HepG2 (cell line): ENCODE measurements around the gene TOR2A. TPM values are rescaled to one million over a fixed set of nuclear protein-coding genes. Genes with fewer than 3 reads are reported as not detected.

Experiments used
- ATAC-seq: fragments of 200-7000 bp; cut with Tn5 transposase; 3 replicates; pipeline ENCODE4 v1.9.1; 2020; ENCODE audit warnings: mild to moderate bottlenecking, moderate library complexity
- BruUV-seq: library from RNA; stranded (reverse); fragments of 400-500 nt; replicated peaks from 2 replicates; lab custom pipeline; 2021; lab: Mats Ljungman, UMichigan
- CTCF ChIA-PET: fragments of 300-600 bp; formaldehyde crosslinking; extraction: SDS; loops from one replicate; lab custom pipeline; 2021; ENCODE audit warnings: low total read pairs, inconsistent platforms, low intra/inter-chr PET ratio; lab: Yijun Ruan, JAX
- POLR2A ChIA-PET: fragments of 350-600 bp; sonication (Branson Sonifier 250); formaldehyde crosslinking; loops from one replicate; lab custom pipeline; 2020; ENCODE audit warnings: antibody characterized with exemption, inconsistent platforms; lab: Yijun Ruan, JAX
- DNase-seq: peaks from one replicate; pipeline ENCODE4 v3.0.0-alpha.2; 2015; ENCODE audit warnings: low spot score
- FAIRE-seq: peaks from 3 replicates; lab custom pipeline; 2011; peaks lifted over from hg19 to GRCh38; lab: Jason Lieb, UNC
- H2AFZ ChIP-seq: one replicate; pipeline ENCODE4 v1.6.1; 2011; ENCODE audit warnings: low read length, inconsistent platforms
- H3K27ac ChIP-seq: fragments of 300-600 bp; 3 replicates; pipeline ENCODE4 v1.8.0; 2011; ENCODE audit warnings: mixed run types, mild to moderate bottlenecking, mixed read lengths, low read length, inconsistent platforms; ENCODE audit not compliant: insufficient read depth; ENCODE audit errors: extremely low read length
- H3K27me3 ChIP-seq, 2 experiments: fragments of 200-600 bp in 1 of 2; 2 replicates in 1 of 2; 3 replicates in 1 of 2; pipeline versions ENCODE4 v1.6.0 to v1.8.0; 2011; ENCODE audit warnings: low read length in 2 of 2, mild to moderate bottlenecking in 2 of 2, moderate library complexity in 2 of 2, inconsistent platforms in 1 of 2; ENCODE audit not compliant: insufficient read depth in 2 of 2, control insufficient read depth in 1 of 2
- H3K36me3 ChIP-seq, 2 experiments: fragments of 200-600 bp in 1 of 2; replicated peaks in 1 of 2; 2 replicates in 1 of 2; 3 replicates in 1 of 2; pipeline versions ENCODE4 v1.5.1 to v1.8.0; 2011; ENCODE audit warnings: low read length in 2 of 2, inconsistent platforms in 1 of 2; ENCODE audit not compliant: insufficient read depth in 2 of 2, control insufficient read depth in 1 of 2
- H3K4me1 ChIP-seq: 2 replicates; pipeline ENCODE4 v1.5.1; 2012; ENCODE audit warnings: low read length, inconsistent platforms; ENCODE audit not compliant: insufficient read depth
- H3K4me2 ChIP-seq: 2 replicates; pipeline ENCODE4 v1.6.0; 2011; ENCODE audit warnings: low read depth, low read length, inconsistent platforms
- H3K4me3 ChIP-seq, 3 experiments: fragments of 200-600 bp in 1 of 3; sonication (generic), shearing (Covaris generic) in 1 of 3; replicated peaks in 1 of 3; 2 replicates each; pipeline ENCODE4 v1.5.1; 2011 to 2016; ENCODE audit warnings: low read length in 3 of 3, inconsistent platforms in 2 of 3, low read depth in 2 of 3, mild to moderate bottlenecking in 2 of 3, control low read depth in 1 of 3, mixed read lengths in 1 of 3; ENCODE audit not compliant: insufficient read depth in 1 of 3
- H3K79me2 ChIP-seq: one replicate; pipeline ENCODE4 v1.6.1; 2011; ENCODE audit warnings: low read length, inconsistent platforms; ENCODE audit not compliant: insufficient read depth
- H3K9ac ChIP-seq: 2 replicates; pipeline ENCODE4 v1.6.0; 2011; ENCODE audit warnings: mild to moderate bottlenecking, low read depth, low read length, inconsistent platforms; ENCODE audit not compliant: insufficient read depth
- H3K9me3 ChIP-seq: 2 replicates; pipeline ENCODE4 v1.5.1; 2012; ENCODE audit warnings: mild to moderate bottlenecking, low read length
- H4K20me1 ChIP-seq: 2 replicates; pipeline ENCODE4 v1.6.0; 2011; ENCODE audit warnings: inconsistent platforms, mild to moderate bottlenecking, low read length, moderate library complexity; ENCODE audit not compliant: insufficient read depth
- AKNA ChIP-seq: sonication (generic); formaldehyde crosslinking; IDR thresholded peaks from 2 replicates; pipeline ENCODE4 v1.4.0; 2020; ENCODE audit warnings: missing genetic modification reagents, borderline replicate concordance
- ARNTL ChIP-seq: sonication (generic); formaldehyde crosslinking; IDR thresholded peaks from 2 replicates; pipeline ENCODE4 v1.4.0; 2020; ENCODE audit warnings: mild to moderate bottlenecking, missing genetic modification reagents
- KAT8 ChIP-seq: IDR thresholded peaks from 2 replicates; pipeline ENCODE4 v1.6.1; 2016; ENCODE audit warnings: missing genetic modification reagents, missing compliant biosample characterization
- NFE2 ChIP-seq: sonication (generic); formaldehyde crosslinking; IDR thresholded peaks from 2 replicates; pipeline ENCODE4 v1.4.0; 2020; ENCODE audit warnings: missing genetic modification reagents
- NFKBIZ ChIP-seq: IDR thresholded peaks from 2 replicates; pipeline ENCODE4 v1.6.1; 2018; ENCODE audit warnings: missing genetic modification reagents, missing compliant biosample characterization
- PATZ1 ChIP-seq: sonication (generic); formaldehyde crosslinking; IDR thresholded peaks from 2 replicates; pipeline ENCODE4 v1.4.0; 2020; ENCODE audit warnings: missing genetic modification reagents
- RFX5 ChIP-seq: IDR thresholded peaks from 2 replicates; pipeline ENCODE4 v1.6.1; 2011; ENCODE audit warnings: low read depth, low read length, improper control_type of control experiment
- SALL1 ChIP-seq: sonication (generic); formaldehyde crosslinking; IDR thresholded peaks from 2 replicates; pipeline ENCODE4 v1.8.0; 2022; ENCODE audit warnings: mild to moderate bottlenecking, missing genetic modification reagents
- TEAD3 ChIP-seq: optimal IDR thresholded peaks from 2 replicates; pipeline ENCODE3; 2016; ENCODE audit warnings: borderline replicate concordance
- ZNF101 ChIP-seq: sonication (generic); formaldehyde crosslinking; IDR thresholded peaks from 2 replicates; pipeline ENCODE4 v1.4.0; 2020; ENCODE audit warnings: mild to moderate bottlenecking, low read depth, missing genetic modification reagents, borderline replicate concordance
- ZNF550 ChIP-seq: sonication (generic); formaldehyde crosslinking; IDR thresholded peaks from 2 replicates; pipeline ENCODE4 v1.4.0; 2020; ENCODE audit warnings: mild to moderate bottlenecking, missing genetic modification reagents, borderline replicate concordance
- ZNF576 ChIP-seq: sonication (generic); formaldehyde crosslinking; IDR thresholded peaks from 2 replicates; pipeline ENCODE4 v1.4.0; 2020; ENCODE audit warnings: mild to moderate bottlenecking, missing genetic modification reagents
- ZNF639 ChIP-seq: conservative IDR thresholded peaks from 2 replicates; pipeline ENCODE4 v1.6.1; 2018; ENCODE audit warnings: missing genetic modification reagents
- ZNF720 ChIP-seq: sonication (generic); formaldehyde crosslinking; IDR thresholded peaks from 2 replicates; pipeline ENCODE4 v1.4.0; 2020; ENCODE audit warnings: missing genetic modification reagents
- WGBS: methylation state at CpG from one replicate; pipeline ENCODE4 v1.1.6; 2017; ENCODE audit warnings: low lambda C conversion rate; 5-methylcytosine and 5-hydroxymethylcytosine counted together
- in situ Hi-C: cut with HindIII; loops from 2 replicates; pipeline ENCODE4 v1.10.0; 2017; ENCODE audit warnings: low pct_unique_long_range_greater_than_20kb; ENCODE audit not compliant: extremely low pct_ligation_motif_present
- intact Hi-C: fragments of 100-400 bp; cut with micrococcal nuclease; formaldehyde crosslinking; loops from one replicate; pipeline ENCODE4 v1.10.0; 2022; ENCODE audit not compliant: unreplicated experiment
- polyA plus RNA-seq, 8 experiments: library from polyadenylated mRNA; depleted of rRNA in 3 of 8; stranded (reverse) in 7 of 8; unstranded in 1 of 8; fragments of >200 nt; fragmentation: Illumina TruSeq in 4 of 8; extraction: Trizol in 4 of 8; gene quantifications; 2 replicates each; pipeline versions ENCODE4 v1.2.1 to v1.2.3, GENCODE V29; 2011 to 2016; ENCODE audit warnings: low read depth in 4 of 8, missing spikeins in 1 of 8, mixed read lengths in 1 of 8; ENCODE audit not compliant: insufficient read depth in 1 of 8
- total RNA-seq, 5 experiments: library from RNA; depleted of rRNA; stranded (reverse); fragments of >200 nt; fragmentation: Illumina TruSeq; extraction: Trizol; gene quantifications; 2 replicates each; pipeline ENCODE4 v1.2.3, GENCODE V29; 2016; ENCODE audit warnings: low read depth in 1 of 5

TOR2A gene
- total and polyA plus RNA-seq, 2 of the 13 experiments (the other 11 are each of a cell fraction or from before 2014, with no cell fraction given) = 3.5 to 7.2 TPM

- no peak for FAIRE-seq
- intact Hi-C loops = no loop called here
- TF ChIP-seq ZNF720 (no peak), ZNF639 (CRISPR knock-in tag) (no peak), SALL1 (CRISPR knock-in tag) (no peak), TEAD3 (no peak), NFKBIZ (no peak), NFE2 (no peak), PATZ1 (CRISPR knock-in tag) (peak; percentile 11; the same call in 1 of the 2 replicates), ZNF101 (no peak), ZNF550 (CRISPR knock-in tag) (no peak), KAT8 (CRISPR knock-in tag) (0 out of 2 replicates have a peak, but pooled peaks have one; percentile 1), RFX5 (no peak), ZNF576 (no peak), ARNTL (CRISPR knock-in tag) (no peak), AKNA (CRISPR knock-in tag) (no peak)
These were observed 36.6 kb upstream of the TOR2A start for GRCh38 chr9:127771570-127772189.

More at GRCh38 chr9:127771570-127772189, 36.6 kb upstream of the TOR2A start:
- 8% methylated on average over 7 of the region's 19 CpGs for WGBS
- CTCF ChIA-PET = no interaction called here
- BruUV-seq = no TSS peak
- in situ Hi-C loops = no loop called here
- no peak overlapping the region for H3K9ac ChIP-seq
- H3K9me3 ChIP-seq = no peaks in the 10 kb centered on the region
- H3K27ac ChIP-seq = no peak overlapping the region
- no peak for ATAC-seq
- H4K20me1 ChIP-seq = no peaks in the 10 kb centered on the region
- H3K4me2 ChIP-seq = peak overlapping the region; percentile 62
- no peaks in the 10 kb centered on the region for H3K79me2 ChIP-seq
- H3K4me1 ChIP-seq = peaks cover 9% of the 10 kb centered on the region
- no peak overlapping the region for H2AFZ ChIP-seq
- DNase-seq = no peak
- peak overlapping the region in 2 of 3 experiments; percentile 45 to 70; a peak in 3 of 6 replicates for H3K4me3 ChIP-seq
- H3K27me3 ChIP-seq = peaks cover 2 to 46% of the 10 kb centered on the region in 2 experiments; a peak in 3 of 5 replicates
- POLR2A ChIA-PET = interaction anchor here (0.9 to 1.3 kb wide), 9 partner anchors 14 to 321 kb away, joined by 3 to 9 read pairs (median 5); partner anchors contain the start of genes CDK9, PTRH1, TOR2A and TTC16
- no peaks in the 10 kb centered on the region for H3K36me3 ChIP-seq
